IgD-negative memory B cell (primary cell): ENCODE measurements around the gene MECR. TPM values are rescaled to one million over a fixed set of nuclear protein-coding genes. Genes with fewer than 3 reads are reported as not detected.

Source experiments
- H3K27ac Mint-ChIP-seq, 3 donors: one replicate each; pipeline ENCODE4 v1.8.0; 2020 to 2022; ENCODE audit warnings: mild to moderate bottlenecking in 3 of 3, mixed read lengths in 3 of 3, moderate library complexity in 1 of 3
- H3K27me3 Mint-ChIP-seq: one replicate; pipeline ENCODE4 v1.8.0; 2021; ENCODE audit warnings: mixed read lengths
- H3K36me3 Mint-ChIP-seq: one replicate; pipeline ENCODE4 v1.8.0; 2020; ENCODE audit warnings: mild to moderate bottlenecking, mixed read lengths
- H3K4me1 Mint-ChIP-seq, 3 donors: one replicate each; pipeline ENCODE4 v1.8.0; 2020 to 2022; ENCODE audit warnings: mixed read lengths in 3 of 3, mild to moderate bottlenecking in 1 of 3
- H3K4me3 Mint-ChIP-seq, 4 donors: one replicate each; pipeline ENCODE4 v1.8.0; 2020 to 2022; ENCODE audit warnings: mild to moderate bottlenecking in 4 of 4, mixed read lengths in 4 of 4, moderate library complexity in 3 of 4
- H3K9me3 Mint-ChIP-seq, 3 donors: one replicate each; pipeline ENCODE4 v1.8.0; 2020 to 2021; ENCODE audit warnings: mixed read lengths in 3 of 3, mild to moderate bottlenecking in 1 of 3
- polyA plus RNA-seq: library from polyadenylated mRNA; unstranded; fragments of 300-500 nt; fragmentation: Illumina TruSeq; gene quantifications from one replicate; pipeline ENCODE4 v1.2.3, GENCODE V29; 2021

The MECR gene
- polyA plus RNA-seq, 1 donor from 2014 or later = 20.5 TPM

GRCh38 chr1:29247571-29248273 lies 17.0 kb upstream of the MECR start:
- H3K4me3 Mint-ChIP-seq = peak overlapping the region in 1 of 4 donors; percentile 54
- H3K9me3 Mint-ChIP-seq = no peaks in the 10 kb centered on the region
- peaks cover 15% of the 10 kb centered on the region for H3K27me3 Mint-ChIP-seq
- peaks cover 0 to 1% (median 0%) of the 10 kb centered on the region in 3 donors for H3K4me1 Mint-ChIP-seq
- H3K27ac Mint-ChIP-seq = no peak overlapping the region
- H3K36me3 Mint-ChIP-seq = no peaks in the 10 kb centered on the region

- peaks cover 15% of the 10 kb centered on the region for H3K27me3 Mint-ChIP-seq
- H3K4me3 Mint-ChIP-seq = no peak overlapping the region
- H3K4me1 Mint-ChIP-seq = peaks cover 0 to 1% (median 0%) of the 10 kb centered on the region in 3 donors
- no peaks in the 10 kb centered on the region for H3K9me3 Mint-ChIP-seq
- H3K27ac Mint-ChIP-seq = no peak overlapping the region
- H3K36me3 Mint-ChIP-seq = no peaks in the 10 kb centered on the region
Observed at GRCh38 chr1:29247044-29247443, 16.3 kb upstream of the MECR start.

GRCh38 chr1:29245876-29246275 lies 15.1 kb upstream of the MECR start:
- Mint-ChIP-seq H3K9me3 (no peaks in the 10 kb centered on the region), H3K27me3 (peaks cover 16% of the 10 kb centered on the region), H3K4me3 (no peak overlapping the region), H3K4me1 (no peaks in the 10 kb centered on the region), H3K27ac (no peak overlapping the region), H3K36me3 (no peaks in the 10 kb centered on the region)

GRCh38 chr1:29245261-29245660 lies 14.5 kb upstream of the MECR start:
- H3K36me3 Mint-ChIP-seq = no peaks in the 10 kb centered on the region
- no peaks in the 10 kb centered on the region for H3K4me1 Mint-ChIP-seq
- H3K27me3 Mint-ChIP-seq = peaks cover 16% of the 10 kb centered on the region
- no peak overlapping the region for H3K4me3 Mint-ChIP-seq
- no peak overlapping the region for H3K27ac Mint-ChIP-seq
- no peaks in the 10 kb centered on the region for H3K9me3 Mint-ChIP-seq

GRCh38 chr1:29243871-29244200 lies 13.1 kb upstream of the MECR start:
- no peak overlapping the region for H3K27ac Mint-ChIP-seq
- H3K36me3 Mint-ChIP-seq = no peaks in the 10 kb centered on the region
- no peaks in the 10 kb centered on the region for H3K4me1 Mint-ChIP-seq
- no peak overlapping the region for H3K4me3 Mint-ChIP-seq
- peaks cover 23% of the 10 kb centered on the region for H3K27me3 Mint-ChIP-seq
- no peaks in the 10 kb centered on the region for H3K9me3 Mint-ChIP-seq

GRCh38 chr1:29243023-29243870 lies 12.5 kb upstream of the MECR start:
- Mint-ChIP-seq H3K36me3 (no peaks in the 10 kb centered on the region), H3K27me3 (peaks cover 24% of the 10 kb centered on the region), H3K27ac (no peak overlapping the region), H3K9me3 (no peaks in the 10 kb centered on the region), H3K4me1 (peaks cover 0 to 3% (median 3%) of the 10 kb centered on the region in 3 donors), H3K4me3 (no peak overlapping the region)

GRCh38 chr1:29240986-29241385 lies 10.3 kb upstream of the MECR start:
- Mint-ChIP-seq H3K9me3 (no peaks in the 10 kb centered on the region), H3K4me3 (no peak overlapping the region), H3K27me3 (peaks cover 28% of the 10 kb centered on the region), H3K4me1 (peaks cover 6 to 13% (median 10%) of the 10 kb centered on the region in 3 donors), H3K27ac (peak overlapping the region in 1 of 3 donors; percentile 0), H3K36me3 (peaks cover 4% of the 10 kb centered on the region)

- Mint-ChIP-seq H3K27ac (no peak overlapping the region), H3K27me3 (peaks cover 33% of the 10 kb centered on the region), H3K9me3 (no peaks in the 10 kb centered on the region), H3K4me3 (peak overlapping the region in 1 of 4 donors; percentile 47), H3K36me3 (peaks cover 4% of the 10 kb centered on the region), H3K4me1 (peaks cover 6 to 16% (median 12%) of the 10 kb centered on the region in 3 donors)
Observed at GRCh38 chr1:29240400-29240837, 9.7 kb upstream of the MECR start.

GRCh38 chr1:29239142-29239541 lies 8.4 kb upstream of the MECR start:
- Mint-ChIP-seq H3K36me3 (peaks cover 4% of the 10 kb centered on the region), H3K27me3 (peaks cover 41% of the 10 kb centered on the region), H3K27ac (no peak overlapping the region), H3K4me3 (peak overlapping the region in 3 of 4 donors; percentile 57 to 85 (median 57)), H3K9me3 (no peaks in the 10 kb centered on the region), H3K4me1 (peaks cover 6 to 16% (median 12%) of the 10 kb centered on the region in 3 donors)

- Mint-ChIP-seq H3K36me3 (peaks cover 4% of the 10 kb centered on the region), H3K27me3 (peaks cover 45% of the 10 kb centered on the region), H3K27ac (peak overlapping the region in 1 of 3 donors; percentile 73)
Observed at GRCh38 chr1:29238620-29239002, 7.9 kb upstream of the MECR start.

GRCh38 chr1:29237852-29238619 lies 7.3 kb upstream of the MECR start:
- H3K36me3 Mint-ChIP-seq = peaks cover 4% of the 10 kb centered on the region
- H3K9me3 Mint-ChIP-seq = no peaks in the 10 kb centered on the region
- H3K27ac Mint-ChIP-seq = peak overlapping the region in 2 of 3 donors; percentile 49 to 84
- H3K4me3 Mint-ChIP-seq = peak overlapping the region; percentile 53 to 90 (median 84)
- H3K4me1 Mint-ChIP-seq = peaks cover 6 to 16% (median 12%) of the 10 kb centered on the region in 3 donors
- peaks cover 46% of the 10 kb centered on the region for H3K27me3 Mint-ChIP-seq

More at GRCh38 chr1:29238620-29239002, 7.9 kb upstream of the MECR start:
- peaks cover 6 to 16% (median 12%) of the 10 kb centered on the region in 3 donors for H3K4me1 Mint-ChIP-seq
- H3K9me3 Mint-ChIP-seq = no peaks in the 10 kb centered on the region
- peak overlapping the region; percentile 57 to 90 (median 81) for H3K4me3 Mint-ChIP-seq

- Mint-ChIP-seq H3K36me3 (peaks cover 4% of the 10 kb centered on the region), H3K27me3 (peaks cover 46% of the 10 kb centered on the region), H3K4me1 (peaks cover 6 to 16% (median 12%) of the 10 kb centered on the region in 3 donors), H3K9me3 (no peaks in the 10 kb centered on the region), H3K27ac (peak overlapping the region; percentile 5 to 77 (median 68)), H3K4me3 (peak overlapping the region; percentile 62 to 95 (median 92))
Observed at GRCh38 chr1:29237129-29237821, 6.5 kb upstream of the MECR start.

GRCh38 chr1:29236712-29237128 lies 6.0 kb upstream of the MECR start:
- Mint-ChIP-seq H3K9me3 (no peaks in the 10 kb centered on the region), H3K4me1 (peaks cover 6 to 16% (median 12%) of the 10 kb centered on the region in 3 donors), H3K27me3 (peaks cover 46% of the 10 kb centered on the region), H3K27ac (peak overlapping the region; percentile 5 to 77 (median 68)), H3K36me3 (peaks cover 4% of the 10 kb centered on the region), H3K4me3 (peak overlapping the region; percentile 62 to 95 (median 92))
